ENCODE measurements around the gene EMX1. TPM values are rescaled to one million over a fixed set of nuclear protein-coding genes. Genes with fewer than 3 reads are reported as not detected.

The EMX1 gene
- total RNA-seq, 1 donor from 2014 or later: not detected

DNA sequence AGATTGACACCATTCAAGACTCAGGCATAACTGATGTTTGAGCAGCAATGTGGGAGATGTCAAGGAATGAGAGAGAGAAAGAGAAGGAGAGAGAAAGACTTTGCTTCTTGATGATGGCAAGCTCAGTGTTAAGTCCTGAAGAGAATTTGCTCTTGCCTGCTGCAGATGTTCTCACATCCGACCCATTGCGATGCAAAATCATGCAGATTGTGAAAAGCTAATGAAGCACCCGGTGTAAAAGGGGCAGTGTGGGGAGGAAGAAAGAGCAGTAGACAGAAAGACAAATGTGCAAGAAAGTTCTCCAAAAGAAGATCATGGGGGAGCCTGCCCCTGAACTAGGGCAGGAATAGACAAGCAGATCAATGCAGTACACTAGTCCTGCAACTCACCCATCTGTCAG lies 57.7 kb downstream of the EMX1 start:
- Histone ChIP-seq H3K36me3 (no peaks in the 10 kb centered on the region), H3K9me3 (no peaks in the 10 kb centered on the region), H3K4me3 (no peak overlapping the region), H3K4me1 (no peaks in the 10 kb centered on the region), H3K27me3 (ENCODE audit: low read depth) (no peaks in the 10 kb centered on the region), H3K27ac (no peak overlapping the region)
- ATAC-seq: no peak
- intact Hi-C loops (cut with DNase I): no loop called here
- no peak for DNase-seq
- TF ChIP-seq, protein P1, sequence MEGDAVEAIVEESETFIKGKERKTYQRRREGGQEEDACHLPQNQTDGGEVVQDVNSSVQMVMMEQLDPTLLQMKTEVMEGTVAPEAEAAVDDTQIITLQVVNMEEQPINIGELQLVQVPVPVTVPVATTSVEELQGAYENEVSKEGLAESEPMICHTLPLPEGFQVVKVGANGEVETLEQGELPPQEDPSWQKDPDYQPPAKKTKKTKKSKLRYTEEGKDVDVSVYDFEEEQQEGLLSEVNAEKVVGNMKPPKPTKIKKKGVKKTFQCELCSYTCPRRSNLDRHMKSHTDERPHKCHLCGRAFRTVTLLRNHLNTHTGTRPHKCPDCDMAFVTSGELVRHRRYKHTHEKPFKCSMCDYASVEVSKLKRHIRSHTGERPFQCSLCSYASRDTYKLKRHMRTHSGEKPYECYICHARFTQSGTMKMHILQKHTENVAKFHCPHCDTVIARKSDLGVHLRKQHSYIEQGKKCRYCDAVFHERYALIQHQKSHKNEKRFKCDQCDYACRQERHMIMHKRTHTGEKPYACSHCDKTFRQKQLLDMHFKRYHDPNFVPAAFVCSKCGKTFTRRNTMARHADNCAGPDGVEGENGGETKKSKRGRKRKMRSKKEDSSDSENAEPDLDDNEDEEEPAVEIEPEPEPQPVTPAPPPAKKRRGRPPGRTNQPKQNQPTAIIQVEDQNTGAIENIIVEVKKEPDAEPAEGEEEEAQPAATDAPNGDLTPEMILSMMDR (IDR thresholded peaks at IDR 0.05): no peak

DNA sequence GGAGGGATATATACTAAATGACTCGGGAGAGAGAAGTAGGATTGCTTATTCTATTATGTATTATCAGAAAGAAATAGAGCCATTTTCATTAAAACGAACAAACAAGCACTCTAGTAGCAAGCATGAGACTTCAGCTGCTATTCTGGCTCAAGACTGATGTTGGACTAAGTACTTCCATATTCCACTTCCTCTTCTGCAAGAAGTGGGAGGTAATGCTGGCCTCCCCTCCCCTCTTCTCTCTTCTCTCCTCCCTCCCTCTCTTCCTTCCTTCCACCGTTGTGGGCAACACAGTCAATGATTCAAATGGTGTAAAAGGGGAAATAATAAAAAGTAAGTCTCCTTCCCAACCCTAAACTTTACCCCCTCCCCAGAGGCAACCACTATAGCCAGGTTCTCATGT lies 62.6 kb downstream of the EMX1 start:
- no peak overlapping the region for H3K4me3 ChIP-seq
- H3K9me3 ChIP-seq: no peaks in the 10 kb centered on the region
- TF ChIP-seq, protein P1 (IDR thresholded peaks at IDR 0.05): no peak
- peaks cover 3% of the 10 kb centered on the region for H3K36me3 ChIP-seq
- no peaks in the 10 kb centered on the region for H3K27me3 ChIP-seq (ENCODE audit: low read depth)
- no peak overlapping the region for H3K27ac ChIP-seq
- intact Hi-C loops (cut with DNase I): no loop called here
- ATAC-seq: peak; percentile 54 to 82
- no peaks in the 10 kb centered on the region for H3K4me1 ChIP-seq
- DNase-seq: peak; percentile 19

DNA sequence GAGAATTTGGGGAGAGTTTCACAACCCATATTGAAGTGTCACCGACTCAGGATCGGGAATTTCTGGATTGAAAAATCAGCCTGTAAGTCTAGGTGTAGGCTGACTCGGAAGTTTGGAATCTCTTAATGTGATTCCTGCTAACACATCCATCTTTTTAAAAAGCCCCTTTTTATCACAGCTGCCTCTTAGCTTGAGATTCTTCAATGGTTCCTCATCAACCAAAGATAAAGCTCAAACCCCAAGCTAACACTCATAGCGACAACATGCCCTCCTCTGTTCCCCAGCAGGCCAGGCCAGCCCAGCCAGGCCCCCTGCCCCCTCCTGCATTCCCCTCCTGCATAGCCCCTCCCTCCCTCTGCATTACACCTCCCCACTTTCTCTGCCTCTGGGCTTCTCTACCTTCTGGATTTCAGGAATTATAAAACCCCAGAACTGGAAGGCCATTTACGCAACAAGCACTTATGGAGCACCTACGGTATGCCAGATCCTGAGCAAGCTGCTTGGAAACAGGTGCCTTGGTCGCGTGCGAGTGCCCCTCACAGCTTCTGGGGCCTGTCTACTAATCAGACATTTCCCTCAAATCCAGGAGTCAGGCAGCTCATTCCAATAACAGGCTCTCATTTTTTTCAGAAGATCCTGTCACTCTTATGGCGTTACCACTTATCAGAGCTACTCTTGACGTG lies 63.4 kb downstream of the EMX1 start:
- H3K4me1 ChIP-seq: no peaks in the 10 kb centered on the region
- no peaks in the 10 kb centered on the region for H3K9me3 ChIP-seq
- no peaks in the 10 kb centered on the region for H3K27me3 ChIP-seq (ENCODE audit: low read depth)
- TF ChIP-seq, protein P1 (IDR thresholded peaks at IDR 0.05): no peak
- peak; percentile 11 for DNase-seq
- intact Hi-C loops (cut with DNase I): no loop called here
- H3K36me3 ChIP-seq: peaks cover 6% of the 10 kb centered on the region
- no peak overlapping the region for H3K4me3 ChIP-seq
- H3K27ac ChIP-seq: no peak overlapping the region
- no peak for ATAC-seq

DNA sequence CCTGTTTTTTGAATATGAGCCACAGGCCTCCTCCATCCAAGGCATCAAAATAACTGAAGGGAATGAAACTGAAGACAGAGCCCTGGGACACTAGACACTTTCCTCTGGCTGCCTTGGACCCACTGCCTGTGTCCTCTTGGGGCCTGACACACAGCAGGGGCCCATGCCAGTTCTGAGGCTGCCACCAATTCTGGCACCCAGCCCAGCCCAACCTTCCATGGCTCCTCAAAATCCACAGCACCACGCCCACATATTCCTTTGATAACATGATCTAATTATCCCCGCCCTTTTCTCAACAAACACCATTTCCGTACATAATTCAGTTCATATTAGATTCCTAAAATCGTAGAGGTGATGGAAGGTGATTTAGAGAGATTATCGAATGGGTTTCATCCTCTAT lies 64.2 kb downstream of the EMX1 start:
- no peak for ATAC-seq

DNA sequence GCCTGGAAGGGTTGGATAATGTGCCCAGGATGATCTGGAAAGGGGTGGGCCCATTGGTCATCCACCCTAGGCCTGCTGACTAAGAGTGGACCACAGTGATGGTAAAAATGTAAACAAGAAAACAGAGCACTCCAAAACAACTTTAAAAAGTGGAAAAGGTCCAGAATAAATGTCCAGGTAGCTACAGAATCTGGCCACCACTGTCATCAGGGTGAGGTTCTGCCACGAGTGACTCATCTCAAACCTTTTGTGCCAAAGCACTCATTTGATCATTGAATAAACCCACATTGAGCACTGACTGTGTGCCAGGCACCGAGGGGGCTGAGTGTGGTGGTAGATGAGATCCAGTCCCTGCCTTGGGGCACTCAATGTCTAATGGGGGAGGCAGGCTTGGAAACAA lies 64.9 kb downstream of the EMX1 start:
- DNase-seq (peak; percentile 22), ATAC-seq (no peak)
- H3K27me3 ChIP-seq (ENCODE audit: low read depth): no peaks in the 10 kb centered on the region
- H3K27ac ChIP-seq: no peak overlapping the region
- intact Hi-C loops (cut with DNase I): no loop called here
- peaks cover 6% of the 10 kb centered on the region for H3K36me3 ChIP-seq
- H3K4me1 ChIP-seq: no peaks in the 10 kb centered on the region
- TF ChIP-seq, protein P1 (IDR thresholded peaks at IDR 0.05): no peak
- no peak overlapping the region for H3K4me3 ChIP-seq
- no peaks in the 10 kb centered on the region for H3K9me3 ChIP-seq

More for the DNA sequence above, 64.2 kb downstream of the EMX1 start:
- no peak overlapping the region for H3K4me3 ChIP-seq
- H3K27ac ChIP-seq: no peak overlapping the region
- peak; percentile 34 for DNase-seq
- TF ChIP-seq, protein P1 (IDR thresholded peaks at IDR 0.05): no peak
- H3K4me1 ChIP-seq: no peaks in the 10 kb centered on the region
- intact Hi-C loops (cut with DNase I): no loop called here
- H3K27me3 ChIP-seq (ENCODE audit: low read depth): no peaks in the 10 kb centered on the region
- H3K36me3 ChIP-seq: peaks cover 6% of the 10 kb centered on the region
- H3K9me3 ChIP-seq: no peaks in the 10 kb centered on the region
